ENCODE measurements around the gene CLSTN2.

CLSTN2 gene

GRCh38 chr3:140376136-140376889 lies 441.3 kb downstream of the CLSTN2 start:
- DNase-seq (ENCODE audit: low read depth, low spot score) = no peak

GRCh38 chr3:140377644-140378043 lies 442.7 kb downstream of the CLSTN2 start:
- DNase-seq (ENCODE audit: low read depth, low spot score) = no peak

DNA sequence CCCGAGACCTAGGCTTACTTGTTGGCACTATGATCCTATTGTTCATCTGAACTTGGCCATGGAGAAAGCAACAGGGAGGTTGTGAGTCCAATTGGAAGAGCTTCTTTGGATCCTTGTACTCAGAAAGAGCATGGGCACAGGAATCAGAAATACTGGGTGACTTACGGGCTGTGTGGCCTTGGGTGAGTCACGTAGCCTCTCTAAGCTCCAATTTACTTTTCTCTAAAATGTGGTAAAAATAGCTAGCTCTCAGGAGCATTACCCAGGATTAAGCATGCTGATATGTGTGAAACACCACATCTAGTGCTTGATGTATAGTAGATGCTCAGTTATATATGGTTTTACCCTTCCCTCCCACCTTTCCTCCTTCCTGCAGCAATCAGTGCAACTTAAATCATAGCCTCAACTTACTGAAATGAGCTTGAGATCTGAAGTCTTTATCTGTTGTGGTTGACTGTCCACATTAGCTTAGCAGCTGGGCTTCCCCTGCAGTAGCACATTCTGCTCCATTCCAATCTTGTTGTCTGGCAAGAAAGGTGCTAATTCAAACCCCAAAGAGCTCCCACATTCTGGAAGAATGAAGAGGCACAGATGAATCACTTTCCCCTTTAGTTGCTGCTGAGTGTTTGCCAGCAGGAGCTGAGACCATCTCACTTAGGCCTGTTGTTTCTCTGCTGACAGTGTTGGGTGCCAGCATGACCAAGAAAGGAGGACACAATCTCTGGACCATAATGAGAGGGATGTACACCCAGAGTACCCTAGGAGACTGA lies 443.8 kb downstream of the CLSTN2 start:
- DNase-seq (ENCODE audit: low read depth, low spot score) = peak; percentile 24

- no peak for DNase-seq (ENCODE audit: low read depth, low spot score)
Measured at GRCh38 chr3:140384028-140384771, 449.2 kb downstream of the CLSTN2 start.

DNA sequence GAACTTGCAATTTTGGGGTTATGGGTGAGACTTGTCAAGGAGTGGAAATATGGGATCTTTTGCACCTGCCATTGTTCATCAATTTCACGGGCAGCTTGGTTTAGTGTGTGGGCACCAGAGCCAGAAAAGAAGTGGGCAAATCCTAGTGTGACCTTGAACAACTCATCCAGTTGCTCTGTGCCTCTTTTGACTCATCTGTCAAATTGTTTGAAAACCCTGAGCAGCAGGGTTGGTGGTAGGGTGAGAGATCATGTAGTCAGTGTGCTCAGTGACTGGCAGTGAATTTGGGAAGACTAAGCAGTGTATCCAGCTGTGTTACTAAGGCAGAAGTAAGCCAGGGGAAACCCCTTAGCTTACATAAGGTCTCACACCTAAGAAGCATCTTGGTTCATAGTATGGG lies 449.9 kb downstream of the CLSTN2 start:
- DNase-seq (ENCODE audit: low read depth, low spot score) = no peak

GRCh38 chr3:140386357-140387100 lies 451.5 kb downstream of the CLSTN2 start:
- DNase-seq (ENCODE audit: low read depth, low spot score) = no peak

DNA sequence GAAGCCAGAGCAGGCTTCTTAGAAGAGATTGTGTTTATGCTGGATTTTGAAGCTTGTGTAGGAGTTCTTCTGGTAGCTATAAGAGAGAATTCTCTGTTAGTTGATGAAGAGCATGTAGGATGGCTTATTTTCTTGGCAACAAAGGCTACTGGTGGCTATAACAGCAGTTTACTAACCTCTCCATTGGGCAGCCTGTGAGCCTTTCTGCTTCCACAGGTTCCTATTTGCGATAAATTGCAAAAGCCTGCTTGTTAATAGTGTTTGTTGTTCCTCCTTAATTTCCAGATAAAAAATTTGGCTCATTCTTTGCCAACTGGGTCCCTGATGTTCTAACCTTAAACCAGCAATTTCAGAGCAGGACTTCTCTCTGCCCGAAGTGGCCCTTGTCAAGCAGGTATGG lies 452.3 kb downstream of the CLSTN2 start:
- DNase-seq (ENCODE audit: low read depth, low spot score) = no peak

DNA sequence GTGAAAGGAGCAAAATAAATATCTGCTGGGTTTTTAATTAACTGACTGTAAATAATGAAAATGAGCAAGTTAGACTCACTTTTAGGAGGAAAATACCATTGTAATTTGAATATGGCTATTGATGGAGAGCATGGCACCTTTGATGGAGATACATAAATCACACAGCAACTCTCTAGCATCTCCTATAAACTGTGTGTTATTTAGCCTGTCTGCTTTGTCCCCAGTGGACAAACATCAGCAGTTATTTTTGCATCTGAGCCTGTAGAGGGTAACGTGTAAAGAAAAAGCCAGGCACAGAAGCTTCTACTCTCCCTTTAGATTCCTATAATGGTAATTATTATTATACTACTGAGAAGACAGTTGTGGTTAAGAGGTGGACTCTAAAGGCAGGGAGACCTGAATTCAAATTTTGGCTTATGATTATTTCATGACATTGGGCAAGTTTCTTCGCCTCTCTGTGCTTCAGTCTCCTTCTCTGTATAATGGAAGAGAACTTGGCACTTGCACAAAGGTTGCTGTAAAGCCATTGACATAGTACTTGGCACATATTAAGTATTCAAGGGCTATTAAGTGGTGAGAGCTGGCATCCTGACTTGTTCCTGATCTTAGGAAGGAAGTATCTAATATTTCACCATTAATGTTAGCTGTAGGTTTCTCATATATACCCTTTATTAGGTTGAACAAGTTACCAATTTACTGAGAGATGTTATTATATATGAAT lies 453.4 kb downstream of the CLSTN2 start:
- DNase-seq (ENCODE audit: low read depth, low spot score) = no peak

DNA sequence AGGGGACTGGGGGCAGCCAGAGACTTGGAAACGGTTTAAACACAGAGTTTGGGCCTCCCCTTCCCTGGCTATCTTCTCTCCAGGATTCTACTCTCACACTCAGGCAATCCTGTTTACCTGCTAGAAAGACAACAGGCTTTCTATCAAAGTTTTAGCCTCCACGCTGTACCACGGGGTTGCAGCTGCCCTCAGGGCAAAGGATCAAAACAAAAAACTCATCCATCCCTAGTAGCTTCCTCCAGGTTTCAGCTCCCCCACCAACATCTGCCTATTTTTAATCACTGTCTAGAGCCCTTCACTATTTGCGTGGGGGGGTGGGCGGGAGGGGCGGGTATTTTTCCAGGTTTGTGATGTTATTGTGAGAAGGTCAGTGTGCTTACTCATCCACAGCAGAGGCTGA lies 456.1 kb downstream of the CLSTN2 start:
- DNase-seq (ENCODE audit: low read depth, low spot score) = no peak

DNA sequence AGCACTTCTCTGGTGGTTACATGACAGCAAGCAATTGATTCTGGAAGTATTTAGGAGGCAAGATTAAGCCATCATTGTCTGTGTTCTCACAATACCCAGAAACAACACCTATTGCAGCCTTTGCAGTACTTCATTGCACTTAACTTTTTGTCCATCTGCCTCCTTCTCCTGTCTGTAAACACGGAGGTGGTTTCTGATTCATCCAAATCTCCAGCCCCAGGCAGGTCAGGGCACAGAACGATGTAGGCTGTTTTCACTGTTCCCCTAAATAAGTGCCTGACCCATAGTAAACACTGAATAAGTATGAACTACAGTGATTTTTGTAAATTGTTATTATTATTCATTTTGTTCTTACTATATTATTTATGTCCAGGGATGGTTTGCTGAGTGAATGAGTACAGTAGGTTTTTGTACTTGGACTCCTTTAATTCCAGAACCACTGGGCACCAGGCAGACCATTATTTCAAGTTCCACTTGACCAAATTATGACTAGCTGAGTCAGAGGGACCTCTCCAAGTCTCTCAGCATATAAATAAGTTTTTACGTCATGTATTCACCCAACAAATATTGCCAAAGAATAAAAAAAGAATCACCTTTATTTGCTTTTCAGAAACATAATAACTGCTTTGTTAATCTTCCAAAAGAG lies 459.6 kb downstream of the CLSTN2 start:
- peak; percentile 9 for DNase-seq (ENCODE audit: low read depth, low spot score)

DNA sequence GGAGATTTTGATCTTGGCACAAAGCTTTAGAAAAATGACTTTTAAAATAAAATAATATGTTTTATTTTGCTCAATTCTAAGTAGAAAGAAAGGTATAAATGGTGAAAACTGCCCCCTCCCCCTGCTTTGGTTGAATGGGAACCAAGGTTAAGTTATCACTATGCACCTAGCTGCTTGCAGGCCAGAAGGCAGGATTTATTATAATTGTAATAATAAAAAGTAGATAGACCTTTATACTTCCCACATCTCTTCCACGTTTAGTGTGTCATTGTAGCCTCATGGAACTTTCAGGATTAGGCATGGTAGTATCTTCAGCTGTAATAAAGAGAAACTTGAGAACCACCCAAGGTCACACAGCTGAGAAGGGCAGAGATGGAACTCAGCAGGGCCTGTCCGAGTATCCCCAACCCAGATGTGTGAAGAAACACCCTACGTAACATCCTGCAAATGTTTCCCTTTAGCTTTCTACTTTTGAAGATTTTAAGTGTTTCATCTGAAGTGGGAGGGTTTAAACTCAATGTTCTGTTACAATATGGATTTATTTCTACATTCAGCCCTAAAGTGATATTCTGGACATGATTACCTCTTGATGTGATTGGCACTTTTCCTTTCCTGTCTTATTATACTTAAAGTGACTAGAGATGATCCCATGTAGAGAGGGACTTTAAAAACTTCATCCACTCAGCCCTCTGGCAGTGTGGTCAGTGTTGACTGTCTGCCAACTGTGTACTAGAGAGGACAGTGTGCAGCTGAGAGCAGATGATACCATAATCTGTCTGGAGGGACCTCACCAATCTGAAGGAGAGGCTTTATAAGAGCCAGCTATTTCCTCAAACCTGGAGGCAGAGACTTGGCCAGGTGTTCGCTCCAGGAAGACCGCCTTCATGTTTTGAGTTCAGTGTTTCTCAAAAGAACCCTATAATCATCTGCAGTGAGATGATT lies 460.4 kb downstream of the CLSTN2 start:
- no peak for DNase-seq (ENCODE audit: low read depth, low spot score)

DNA sequence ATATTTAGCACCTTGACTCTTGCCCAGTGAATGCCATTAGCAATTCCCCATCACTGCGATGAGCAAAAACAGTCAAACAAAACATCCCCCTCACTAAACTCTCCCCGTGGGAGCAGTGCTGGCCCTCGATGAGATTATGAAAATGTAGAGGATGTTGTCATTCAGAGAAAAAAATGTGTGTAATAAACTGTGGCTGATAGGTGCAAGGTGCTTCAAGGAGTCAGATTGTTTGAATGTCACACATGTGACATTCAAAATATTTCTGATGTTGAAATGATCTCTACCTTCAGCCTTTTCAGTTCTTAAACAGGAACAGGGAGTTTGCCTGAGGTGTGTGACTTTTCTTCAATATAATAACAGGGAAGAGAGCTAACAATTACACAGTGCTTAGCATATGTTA lies 461.1 kb downstream of the CLSTN2 start:
- no peak for DNase-seq (ENCODE audit: low read depth, low spot score)

GRCh38 chr3:140397847-140398246 lies 462.9 kb downstream of the CLSTN2 start:
- DNase-seq (ENCODE audit: low read depth, low spot score) = no peak

- DNase-seq (ENCODE audit: low read depth, low spot score) = no peak
Measured at GRCh38 chr3:140398387-140398786, 463.4 kb downstream of the CLSTN2 start.

GRCh38 chr3:140399871-140400270 lies 464.9 kb downstream of the CLSTN2 start:
- no peak for DNase-seq (ENCODE audit: low read depth, low spot score)

GRCh38 chr3:140403079-140403478 lies 468.1 kb downstream of the CLSTN2 start:
- DNase-seq (ENCODE audit: low read depth, low spot score) = no peak

DNA sequence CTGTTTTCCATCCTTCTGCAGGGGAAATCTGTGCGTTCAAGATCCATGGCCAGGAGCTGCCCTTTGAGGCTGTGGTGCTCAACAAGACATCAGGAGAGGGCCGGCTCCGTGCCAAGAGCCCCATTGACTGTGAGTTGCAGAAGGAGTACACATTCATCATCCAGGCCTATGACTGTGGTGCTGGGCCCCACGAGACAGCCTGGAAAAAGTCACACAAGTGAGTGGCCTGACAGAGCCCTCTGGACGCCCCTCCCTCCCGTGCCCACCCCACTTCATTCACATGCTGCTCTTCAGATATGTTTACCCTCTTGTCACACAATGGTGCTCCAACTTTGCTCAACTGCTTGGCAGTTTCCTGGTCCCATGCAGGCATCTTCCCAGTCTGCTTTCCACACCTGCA lies 468.6 kb downstream of the CLSTN2 start:
- DNase-seq (ENCODE audit: low read depth, low spot score) = no peak

- DNase-seq (ENCODE audit: low read depth, low spot score) = no peak
Measured at GRCh38 chr3:140406655-140407054, 471.7 kb downstream of the CLSTN2 start.

- no peak for DNase-seq (ENCODE audit: low read depth, low spot score)
Measured at GRCh38 chr3:140408252-140408651, 473.3 kb downstream of the CLSTN2 start.
